ENCODE results near the gene MEX3A. TPM values are rescaled to one million over a fixed set of nuclear protein-coding genes. Genes with fewer than 3 reads are reported as not detected.
"Not testable (repeated sequence)": the region's sequence is repeated elsewhere in the genome, so short reads cannot be mapped to it uniquely, and the experiment has no call there.

The MEX3A gene
- polyA plus RNA-seq, 1 donor from 2014 or later = 0.05 TPM

- Mint-ChIP-seq H3K4me3 (peak overlapping the region; percentile 43 to 93 (median 70)), H3K27ac (peak overlapping the region in 1 of 3 donors; percentile 12), H3K4me1 (peaks cover 6 to 9% (median 8%) of the 10 kb centered on the region in 3 donors), H3K9me3 (no peaks in the 10 kb centered on the region), H3K36me3 (no peaks in the 10 kb centered on the region), H3K27me3 (peaks cover 19% of the 10 kb centered on the region)
These were observed 917 bp downstream of the MEX3A start for GRCh38 chr1:156081180-156081916.

- Mint-ChIP-seq H3K4me1 (peaks cover 8 to 10% (median 9%) of the 10 kb centered on the region in 3 donors), H3K4me3 (peak overlapping the region in 3 of 4 donors; percentile 43 to 63 (median 59)), H3K36me3 (no peaks in the 10 kb centered on the region), H3K27ac (peak overlapping the region in 1 of 3 donors; percentile 12), H3K9me3 (no peaks in the 10 kb centered on the region), H3K27me3 (peaks cover 16% of the 10 kb centered on the region)
These were observed 1.4 kb downstream of the MEX3A start for GRCh38 chr1:156080863-156081179.

- no peak overlapping the region for H3K27ac Mint-ChIP-seq
- H3K9me3 Mint-ChIP-seq = no peaks in the 10 kb centered on the region
- peaks cover 9 to 13% (median 10%) of the 10 kb centered on the region in 3 donors for H3K4me1 Mint-ChIP-seq
- peaks cover 15% of the 10 kb centered on the region for H3K27me3 Mint-ChIP-seq
- H3K36me3 Mint-ChIP-seq = no peaks in the 10 kb centered on the region
- H3K4me3 Mint-ChIP-seq = peak overlapping the region in 1 of 4 donors; percentile 63
These were observed 1.9 kb downstream of the MEX3A start for GRCh38 chr1:156080241-156080862.

GRCh38 chr1:156079762-156080161 is 2.5 kb downstream of the MEX3A start:
- H3K4me1 Mint-ChIP-seq = peaks cover 9 to 17% (median 10%) of the 10 kb centered on the region in 3 donors
- no peak overlapping the region for H3K27ac Mint-ChIP-seq
- no peaks in the 10 kb centered on the region for H3K9me3 Mint-ChIP-seq
- peaks cover 15% of the 10 kb centered on the region for H3K27me3 Mint-ChIP-seq
- peak overlapping the region in 1 of 4 donors; percentile 90 for H3K4me3 Mint-ChIP-seq
- no peaks in the 10 kb centered on the region for H3K36me3 Mint-ChIP-seq

GRCh38 chr1:156078728-156079127 is 3.5 kb downstream of the MEX3A start:
- no peaks in the 10 kb centered on the region for H3K36me3 Mint-ChIP-seq
- H3K4me3 Mint-ChIP-seq = peak overlapping the region in 2 of 4 donors; percentile 25 to 64

GRCh38 chr1:156077430-156077760 is 4.9 kb downstream of the MEX3A start:
- Mint-ChIP-seq H3K36me3 (no peaks in the 10 kb centered on the region), H3K27ac (no peak overlapping the region), H3K27me3 (peaks cover 4% of the 10 kb centered on the region), H3K4me3 (peak overlapping the region in 3 of 4 donors; percentile 64 to 84 (median 78)), H3K4me1 (peaks cover 8 to 14% (median 9%) of the 10 kb centered on the region in 3 donors), H3K9me3 (no peaks in the 10 kb centered on the region)

More at GRCh38 chr1:156078728-156079127, 3.5 kb downstream of the MEX3A start:
- peak overlapping the region in 1 of 3 donors; percentile 53 for H3K27ac Mint-ChIP-seq
- peaks cover 12% of the 10 kb centered on the region for H3K27me3 Mint-ChIP-seq
- peaks cover 9 to 17% (median 10%) of the 10 kb centered on the region in 3 donors for H3K4me1 Mint-ChIP-seq
- H3K9me3 Mint-ChIP-seq = no peaks in the 10 kb centered on the region

- Mint-ChIP-seq H3K36me3 (no peaks in the 10 kb centered on the region), H3K4me3 (peak overlapping the region; percentile 64 to 95 (median 84)), H3K9me3 (no peaks in the 10 kb centered on the region), H3K27ac (peak overlapping the region in 1 of 3 donors; percentile 12), H3K27me3 (peaks cover 4% of the 10 kb centered on the region), H3K4me1 (peaks cover 8 to 14% (median 9%) of the 10 kb centered on the region in 3 donors)
These were observed 5.4 kb downstream of the MEX3A start for GRCh38 chr1:156076609-156077429.

GRCh38 chr1:156075775-156076204 is 6.5 kb downstream of the MEX3A start:
- H3K4me3 Mint-ChIP-seq = peak overlapping the region; percentile 64 to 95 (median 84)
- H3K9me3 Mint-ChIP-seq = no peaks in the 10 kb centered on the region
- H3K4me1 Mint-ChIP-seq = peaks cover 8 to 12% (median 9%) of the 10 kb centered on the region in 3 donors
- peak overlapping the region in 2 of 3 donors; percentile 12 to 34 for H3K27ac Mint-ChIP-seq
- peaks cover 3% of the 10 kb centered on the region for H3K27me3 Mint-ChIP-seq
- H3K36me3 Mint-ChIP-seq = no peaks in the 10 kb centered on the region

- peaks cover 3% of the 10 kb centered on the region for H3K27me3 Mint-ChIP-seq
- peak overlapping the region in 1 of 4 donors; percentile 89 for H3K4me3 Mint-ChIP-seq
- H3K36me3 Mint-ChIP-seq = no peaks in the 10 kb centered on the region
- H3K4me1 Mint-ChIP-seq = peaks cover 8 to 12% (median 9%) of the 10 kb centered on the region in 3 donors
- H3K9me3 Mint-ChIP-seq = no peaks in the 10 kb centered on the region
- H3K27ac Mint-ChIP-seq = no peak overlapping the region
These were observed 7.1 kb downstream of the MEX3A start for GRCh38 chr1:156075162-156075561.

- peaks cover 1% of the 10 kb centered on the region for H3K27me3 Mint-ChIP-seq
- peak overlapping the region in 1 of 4 donors; percentile 52 for H3K4me3 Mint-ChIP-seq
- H3K36me3 Mint-ChIP-seq = no peaks in the 10 kb centered on the region
- peaks cover 7 to 12% (median 8%) of the 10 kb centered on the region in 3 donors for H3K4me1 Mint-ChIP-seq
- no peaks in the 10 kb centered on the region for H3K9me3 Mint-ChIP-seq
- H3K27ac Mint-ChIP-seq = no peak overlapping the region
These were observed 7.6 kb downstream of the MEX3A start for GRCh38 chr1:156074661-156075060.

GRCh38 chr1:156073740-156074139 is 8.5 kb downstream of the MEX3A start:
- no peaks in the 10 kb centered on the region for H3K9me3 Mint-ChIP-seq
- H3K27me3 Mint-ChIP-seq = no peaks in the 10 kb centered on the region
- H3K36me3 Mint-ChIP-seq = no peaks in the 10 kb centered on the region
- no peak overlapping the region for H3K27ac Mint-ChIP-seq
- peaks cover 5 to 11% (median 8%) of the 10 kb centered on the region in 3 donors for H3K4me1 Mint-ChIP-seq
- H3K4me3 Mint-ChIP-seq = no peak overlapping the region

- no peaks in the 10 kb centered on the region for H3K36me3 Mint-ChIP-seq
- peaks cover 5 to 11% (median 8%) of the 10 kb centered on the region in 3 donors for H3K4me1 Mint-ChIP-seq
- H3K27me3 Mint-ChIP-seq = no peaks in the 10 kb centered on the region
- no peak overlapping the region for H3K4me3 Mint-ChIP-seq
- no peak overlapping the region for H3K27ac Mint-ChIP-seq
- no peaks in the 10 kb centered on the region for H3K9me3 Mint-ChIP-seq
These were observed 9.1 kb downstream of the MEX3A start for GRCh38 chr1:156073110-156073687.

- H3K9me3 Mint-ChIP-seq = no peaks in the 10 kb centered on the region
- H3K4me3 Mint-ChIP-seq = peak overlapping the region in 1 of 4 donors; percentile 32
- no peaks in the 10 kb centered on the region for H3K36me3 Mint-ChIP-seq
- peaks cover 3% of the 10 kb centered on the region for H3K27me3 Mint-ChIP-seq
- peaks cover 0 to 11% (median 4%) of the 10 kb centered on the region in 3 donors for H3K4me1 Mint-ChIP-seq
- H3K27ac Mint-ChIP-seq = no peak overlapping the region
These were observed 10.0 kb downstream of the MEX3A start for GRCh38 chr1:156072251-156072650.

- peaks cover 0 to 11% (median 4%) of the 10 kb centered on the region in 3 donors for H3K4me1 Mint-ChIP-seq
- H3K36me3 Mint-ChIP-seq, H3K4me3 Mint-ChIP-seq, H3K27me3 Mint-ChIP-seq, H3K9me3 Mint-ChIP-seq, H3K27ac Mint-ChIP-seq: not testable (repeated sequence)
These were observed 10.9 kb downstream of the MEX3A start for GRCh38 chr1:156071332-156071816.

Data from IgD-negative memory B cell (primary cell).